Aorta (tissue), 5 donors: ENCODE data around the gene PHC2. TPM values are rescaled to one million over a fixed set of nuclear protein-coding genes. Genes with fewer than 3 reads are reported as not detected.

Source experiments
- ATAC-seq: fragments of 200-7000 bp; cut with Tn5 transposase; one replicate; pipeline ENCODE4 v1.9.1; 2022; ENCODE audit warnings: moderate library complexity; ENCODE audit not compliant: low FRiP score
- DNase-seq, 2 donors: peaks; one replicate each; pipeline ENCODE4 v3.0.0-alpha.2; 2020
- H3K27ac ChIP-seq, 2 donors: one replicate each; pipeline ENCODE4 v1.5.1; 2013; ENCODE audit warnings: low read length in 2 of 2, mild to moderate bottlenecking in 2 of 2, moderate library complexity in 2 of 2, control low read depth in 1 of 2, inconsistent platforms in 1 of 2, low read depth in 1 of 2
- H3K27me3 ChIP-seq, 2 donors: one replicate each; pipeline ENCODE4 v1.6.1; 2013; ENCODE audit warnings: control low read depth in 1 of 2, low read length in 1 of 2, mild to moderate bottlenecking in 1 of 2, moderate library complexity in 1 of 2; ENCODE audit not compliant: insufficient read depth in 2 of 2, control insufficient read depth in 1 of 2
- H3K36me3 ChIP-seq, 2 donors: one replicate each; pipeline ENCODE4 v1.6.1; 2013; ENCODE audit warnings: control low read depth in 1 of 2, low read length in 1 of 2, mild to moderate bottlenecking in 1 of 2; ENCODE audit not compliant: insufficient read depth in 2 of 2, control insufficient read depth in 1 of 2
- H3K4me1 ChIP-seq, 2 donors: one replicate each; pipeline ENCODE4 v1.6.1; 2013; ENCODE audit warnings: low read length in 2 of 2, control low read depth in 1 of 2, mild to moderate bottlenecking in 1 of 2, moderate library complexity in 1 of 2; ENCODE audit not compliant: insufficient read depth in 2 of 2, control insufficient read depth in 1 of 2
- H3K4me3 ChIP-seq, 2 donors: one replicate each; pipeline ENCODE4 v1.5.1; 2013; ENCODE audit warnings: low read length in 2 of 2, control low read depth in 1 of 2, mild to moderate bottlenecking in 1 of 2
- H3K9me3 ChIP-seq: one replicate; pipeline ENCODE4 v1.6.1; 2013; ENCODE audit warnings: mild to moderate bottlenecking, low read length; ENCODE audit not compliant: control insufficient read depth
- WGBS, 2 donors: extraction: QIAGEN DNeasy Blood & Tissue Kit; methylation state at CpG; one replicate each; pipeline ENCODE4 v1.1.7; 2013; 5-methylcytosine and 5-hydroxymethylcytosine counted together
- intact Hi-C, 2 donors: fragments of 100-400 bp; cut with DNase I; formaldehyde crosslinking; loops; one replicate each; pipeline versions ENCODE4 v1.14.2 to v1.15.0; 2022
- polyA plus RNA-seq, 2 donors: library from polyadenylated mRNA; stranded (reverse); fragments of 200-250 nt; gene quantifications; one replicate each; pipeline ENCODE4 v1.2.3, GENCODE V29; 2013
- total RNA-seq, 2 donors: library from RNA; stranded (reverse); fragmentation: NEBNext Ultra II Directional; extraction: Animal tissue kit (Norgen Biotek cat#: 25700); gene quantifications; one replicate each; pipeline ENCODE4 v1.2.1, GENCODE V29; 2021
- donor health status: healthy with polysubstance abuse.
- donor health status: Bipolar disorder and iron deficiency.
- donor health status: DM: no; HTN: no; CAD: no.
- donor health status: DM: no; HTN: no; CAD: no.
- donor health status: DM: yes; HTN: yes; CAD: no.

Gene PHC2
- total and polyA plus RNA-seq, 4 donors: 82.4 to 156 (median 107) TPM

- intact Hi-C loops: no loop called here
- no peaks in the 10 kb centered on the region for H3K9me3 ChIP-seq
Measured at GRCh38 chr1:33373606-33374005, 57.3 kb downstream of the PHC2 start.

DNA sequence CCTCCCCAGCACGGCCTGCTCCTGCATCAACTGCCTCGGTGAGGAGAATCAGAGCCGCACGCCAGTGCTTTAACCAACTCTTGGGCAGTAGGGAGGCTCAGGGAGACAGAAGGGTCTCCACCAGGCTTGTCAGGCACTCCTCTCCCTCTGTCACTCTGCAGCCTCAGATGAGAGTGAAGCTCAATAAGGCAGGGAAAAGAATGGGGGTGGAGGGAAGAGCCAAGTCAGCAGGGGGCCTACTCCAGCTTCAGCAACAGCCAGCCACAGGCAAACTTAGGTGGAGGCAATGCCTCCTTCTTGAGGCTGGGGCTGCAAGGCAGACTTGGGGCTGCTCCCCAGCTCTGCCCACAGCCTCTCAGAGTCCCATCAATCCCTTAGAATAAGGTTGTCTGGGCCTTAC is 58.2 kb downstream of the PHC2 start:
- Histone ChIP-seq H3K4me3 (no peak overlapping the region), H3K27ac (no peak overlapping the region), H3K9me3 (no peaks in the 10 kb centered on the region), H3K36me3 (no peaks in the 10 kb centered on the region), H3K4me1 (no peaks in the 10 kb centered on the region), H3K27me3 (no peaks in the 10 kb centered on the region)
- no peak for ATAC-seq
- DNase-seq: no peak
- intact Hi-C loops: no loop called here
- 87 to 91% methylated on average over 4 of the region's 4 CpGs for WGBS, 2 donors

More at GRCh38 chr1:33373606-33374005, 57.3 kb downstream of the PHC2 start:
- no peak for DNase-seq
- WGBS, 2 donors: 79 to 84% methylated on average over 4 of the region's 4 CpGs
- no peak for ATAC-seq
- Histone ChIP-seq H3K4me1 (no peaks in the 10 kb centered on the region), H3K27me3 (no peaks in the 10 kb centered on the region), H3K27ac (no peak overlapping the region), H3K4me3 (no peak overlapping the region), H3K36me3 (no peaks in the 10 kb centered on the region)

DNA sequence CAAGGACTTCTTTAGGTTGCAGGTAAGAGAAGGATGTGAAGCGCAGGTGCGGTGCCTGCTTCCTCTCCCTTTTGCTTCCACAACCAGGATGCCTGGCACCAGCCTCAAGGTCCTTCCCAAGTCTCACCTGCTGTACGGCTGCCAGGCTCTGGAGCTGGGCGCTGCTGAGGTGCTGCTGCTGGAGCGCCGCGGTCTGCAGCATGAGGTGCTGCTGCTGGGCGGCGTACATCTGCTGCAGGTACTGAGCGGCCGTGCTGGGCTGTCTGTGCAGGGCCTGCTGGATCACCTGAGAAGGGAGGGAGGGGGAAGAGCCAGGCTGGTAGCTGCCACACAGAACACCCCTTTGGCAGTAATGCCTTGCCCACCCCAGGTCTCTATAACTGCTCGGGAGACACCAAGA is 58.7 kb downstream of the PHC2 start:
- H3K27me3 ChIP-seq: no peaks in the 10 kb centered on the region
- H3K27ac ChIP-seq: no peak overlapping the region
- H3K4me3 ChIP-seq: no peak overlapping the region
- peaks cover 0 to under 1% of the 10 kb centered on the region in 2 donors for H3K4me1 ChIP-seq
- intact Hi-C loops: no loop called here
- H3K36me3 ChIP-seq: no peaks in the 10 kb centered on the region
- no peaks in the 10 kb centered on the region for H3K9me3 ChIP-seq
- 95 to 98% methylated on average over 12 of the region's 12 CpGs for WGBS, 2 donors
- ATAC-seq (no peak), DNase-seq (no peak)

DNA sequence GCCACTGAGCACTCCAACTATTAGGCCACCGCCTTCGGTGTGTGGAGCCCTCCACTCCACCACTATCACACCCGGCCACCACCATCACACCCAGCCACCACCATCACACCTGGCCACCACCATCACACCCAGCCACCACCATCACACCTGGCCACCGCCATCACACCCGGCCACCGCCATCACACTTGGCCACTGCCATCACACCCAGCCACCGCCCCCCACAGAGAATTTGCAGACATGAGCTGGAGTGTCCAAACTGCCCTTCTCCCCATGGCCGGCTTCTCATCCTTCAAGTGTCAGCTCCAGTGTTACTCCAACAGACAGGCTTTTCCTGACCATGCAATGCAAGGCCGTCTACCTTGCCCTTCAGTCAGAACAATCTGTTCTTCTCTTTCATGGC is 59.6 kb downstream of the PHC2 start:
- H3K4me1 ChIP-seq: peaks cover 0 to 3% of the 10 kb centered on the region in 2 donors
- intact Hi-C loops: no loop called here
- no peak for ATAC-seq
- no peak for DNase-seq
- 92 to 93% methylated on average over 9 of the region's 9 CpGs for WGBS, 2 donors
- H3K27me3 ChIP-seq: no peaks in the 10 kb centered on the region
- H3K27ac ChIP-seq: no peak overlapping the region
- no peaks in the 10 kb centered on the region for H3K9me3 ChIP-seq
- no peaks in the 10 kb centered on the region for H3K36me3 ChIP-seq
- H3K4me3 ChIP-seq: no peak overlapping the region

DNA sequence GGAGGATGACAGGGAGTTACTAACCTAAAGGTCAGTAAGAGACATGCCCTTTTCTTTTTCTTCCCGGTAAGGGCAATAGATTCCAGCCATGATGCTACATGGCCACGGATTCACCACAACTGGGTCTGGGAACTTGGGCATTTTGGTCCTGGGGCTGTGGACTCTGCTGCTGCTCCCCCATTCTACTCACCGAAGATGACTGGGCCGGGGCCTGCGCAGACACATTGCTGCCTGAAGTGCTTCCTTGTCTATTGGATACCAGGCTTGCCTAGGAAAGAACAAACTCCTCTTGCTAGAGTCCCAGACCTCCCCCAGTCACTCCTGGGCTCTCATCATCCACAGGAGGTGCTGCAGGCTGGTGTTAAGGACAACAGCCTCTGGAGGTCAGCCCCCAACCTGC is 60.1 kb downstream of the PHC2 start:
- intact Hi-C loops: no loop called here
- H3K27ac ChIP-seq: no peak overlapping the region

DNA sequence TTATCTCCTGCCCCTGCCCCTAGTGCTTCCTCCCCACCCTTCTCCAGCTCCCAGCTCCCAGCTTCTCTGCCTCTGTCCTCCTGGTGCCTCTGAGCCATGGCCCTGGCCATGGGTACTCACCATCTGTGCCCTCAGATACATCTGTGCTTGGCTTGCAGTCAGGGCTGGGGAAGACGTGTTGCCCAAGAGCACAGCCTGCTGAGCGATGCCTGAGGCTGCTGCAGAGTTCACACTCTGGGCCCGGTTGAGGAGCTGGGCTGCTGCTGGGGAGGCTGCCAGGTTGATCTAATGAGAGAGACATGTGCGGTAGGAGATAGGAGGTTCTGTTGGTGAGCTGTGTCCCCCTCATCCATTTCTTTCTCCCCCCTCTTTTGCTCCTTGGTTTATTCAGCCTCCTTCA is 60.6 kb downstream of the PHC2 start:
- no peak for ATAC-seq
- WGBS, 2 donors: 56 to 60% methylated on average over 4 of the region's 4 CpGs
- Histone ChIP-seq H3K4me1 (peaks cover 0 to 3% of the 10 kb centered on the region in 2 donors), H3K27me3 (no peaks in the 10 kb centered on the region), H3K4me3 (no peak overlapping the region), H3K9me3 (no peaks in the 10 kb centered on the region), H3K27ac (no peak overlapping the region), H3K36me3 (no peaks in the 10 kb centered on the region)
- DNase-seq: no peak
- intact Hi-C loops: no loop called here

More for the DNA sequence above, 60.1 kb downstream of the PHC2 start:
- DNase-seq (no peak), ATAC-seq (no peak)
- H3K4me3 ChIP-seq: no peak overlapping the region
- peaks cover 0 to 3% of the 10 kb centered on the region in 2 donors for H3K4me1 ChIP-seq
- H3K27me3 ChIP-seq: no peaks in the 10 kb centered on the region
- no peaks in the 10 kb centered on the region for H3K36me3 ChIP-seq
- H3K9me3 ChIP-seq: no peaks in the 10 kb centered on the region
- 90 to 91% methylated on average over 5 of the region's 5 CpGs for WGBS, 2 donors

- ATAC-seq: no peak
- intact Hi-C loops: loop anchor here (5.0 to 10.0 kb wide), 5 partner anchors 37 to 245 kb away; partner anchors contain the start of gene ZSCAN20 (in 1 of the 2)
- H3K9me3 ChIP-seq: no peaks in the 10 kb centered on the region
- WGBS, 2 donors: 38 to 93% methylated on average over 2 of the region's 2 CpGs
- no peak for DNase-seq
- H3K27me3 ChIP-seq: no peaks in the 10 kb centered on the region
- H3K4me3 ChIP-seq: no peak overlapping the region
- H3K36me3 ChIP-seq: no peaks in the 10 kb centered on the region
- H3K4me1 ChIP-seq: peaks cover 0 to 3% of the 10 kb centered on the region in 2 donors
- H3K27ac ChIP-seq: no peak overlapping the region
Measured at GRCh38 chr1:33369764-33370163, 61.1 kb downstream of the PHC2 start.

DNA sequence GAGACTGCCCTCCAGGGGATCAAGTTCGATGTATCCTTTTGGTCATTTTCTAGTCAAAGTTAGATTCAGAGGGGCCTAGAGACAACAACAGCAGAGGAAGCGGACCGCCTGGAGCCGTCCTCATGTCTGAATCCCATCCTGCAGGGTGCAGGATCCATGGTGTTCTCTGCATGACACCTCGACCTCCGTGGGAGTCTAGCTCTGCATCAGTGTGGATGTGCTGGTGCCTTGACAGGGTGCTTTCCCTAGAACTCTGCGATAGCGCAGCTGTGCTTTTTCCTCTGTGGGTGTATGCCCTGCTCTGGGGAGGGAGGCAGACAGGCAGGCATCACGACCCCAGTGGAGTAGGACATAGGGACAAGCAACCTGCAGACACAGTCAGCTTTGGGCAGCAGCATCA is 61.8 kb downstream of the PHC2 start:
- Histone ChIP-seq H3K9me3 (no peaks in the 10 kb centered on the region), H3K36me3 (no peaks in the 10 kb centered on the region), H3K27me3 (no peaks in the 10 kb centered on the region), H3K4me1 (peaks cover 0 to 3% of the 10 kb centered on the region in 2 donors), H3K4me3 (no peak overlapping the region), H3K27ac (no peak overlapping the region)
- intact Hi-C loops: loop anchor here (5.0 to 10.0 kb wide), 5 partner anchors 37 to 246 kb away; partner anchors contain the start of gene ZSCAN20 (in 1 of the 2)
- WGBS, 2 donors: 86 to 88% methylated on average over 9 of the region's 9 CpGs
- DNase-seq (no peak), ATAC-seq (no peak)

GRCh38 chr1:33368431-33368830 is 62.5 kb downstream of the PHC2 start:
- Histone ChIP-seq H3K4me1 (peaks cover 2 to 3% of the 10 kb centered on the region in 2 donors), H3K4me3 (no peak overlapping the region), H3K27me3 (no peaks in the 10 kb centered on the region), H3K36me3 (no peaks in the 10 kb centered on the region), H3K27ac (no peak overlapping the region), H3K9me3 (no peaks in the 10 kb centered on the region)
- DNase-seq (no peak), ATAC-seq (no peak)
- intact Hi-C loops: loop anchor here (5.0 to 10.0 kb wide), 5 partner anchors 36 to 246 kb away; partner anchors contain the start of gene ZSCAN20 (in 1 of the 2)
- WGBS, 2 donors: 86 to 91% methylated on average over 15 of the region's 15 CpGs
